Daoy (cell line): ENCODE results near the gene QARS1. TPM values are rescaled to one million over a fixed set of nuclear protein-coding genes. Genes with fewer than 3 reads are reported as not detected.

Source experiments
- DNase-seq: peaks from one replicate; pipeline ENCODE4 v3.0.0-alpha.2; 2015; ENCODE audit warnings: low read depth
- total RNA-seq: library from RNA; depleted of rRNA; stranded (reverse); fragments of >200 nt; shearing (Covaris generic); gene quantifications from 2 replicates; pipeline ENCODE4 v1.2.3, GENCODE V29; 2014

Gene QARS1
- total RNA-seq, 1 experiment from 2014 or later: 129 TPM

GRCh38 chr3:49120438-49121131, 16.0 kb upstream of the QARS1 start, which contains the start of gene USP19:
Gene USP19, minus strand, starts transcription at chr3:49120823. Its CDS starts 1,678 bp downstream, at chr3:49119145.
- peak; percentile 93 for DNase-seq

- no peak for DNase-seq
Measured at GRCh38 chr3:49120096-49120437, 15.5 kb upstream of the QARS1 start.

GRCh38 chr3:49119439-49119838, 14.9 kb upstream of the QARS1 start:
- no peak for DNase-seq

GRCh38 chr3:49119036-49119435, 14.5 kb upstream of the QARS1 start:
- DNase-seq: no peak

- no peak for DNase-seq
Measured at GRCh38 chr3:49112262-49112661, 7.7 kb upstream of the QARS1 start.

GRCh38 chr3:49111347-49111746, 6.8 kb upstream of the QARS1 start:
- no peak for DNase-seq

- no peak for DNase-seq
Measured at GRCh38 chr3:49110780-49111179, 6.2 kb upstream of the QARS1 start.

- DNase-seq: no peak
Measured at GRCh38 chr3:49108346-49108745, 3.8 kb upstream of the QARS1 start.

GRCh38 chr3:49104052-49104426, 518 bp downstream of the QARS1 start:
- DNase-seq: no peak

- no peak for DNase-seq
Measured at GRCh38 chr3:49100046-49100615, 4.4 kb downstream of the QARS1 start.

- no peak for DNase-seq
Measured at GRCh38 chr3:49098910-49099630, 5.5 kb downstream of the QARS1 start.

- DNase-seq: peak; percentile 39
Measured at GRCh38 chr3:49098429-49098828, 6.1 kb downstream of the QARS1 start.

GRCh38 chr3:49093853-49094767, 10.4 kb downstream of the QARS1 start, which contains the start of gene QRICH1:
Gene QRICH1, minus strand, starts transcription at chr3:49094071. Its CDS starts 17,054 bp downstream, at chr3:49077017.
- DNase-seq: peak; percentile 95

GRCh38 chr3:49092938-49093852, 11.4 kb downstream of the QARS1 start:
- DNase-seq: peak; percentile 75

GRCh38 chr3:49081429-49081828, 23.1 kb downstream of the QARS1 start:
- no peak for DNase-seq

GRCh38 chr3:49079270-49079669, 25.3 kb downstream of the QARS1 start:
- DNase-seq: no peak

GRCh38 chr3:49076646-49077045, 27.9 kb downstream of the QARS1 start:
- no peak for DNase-seq

- DNase-seq: no peak
Measured at GRCh38 chr3:49076116-49076515, 28.4 kb downstream of the QARS1 start.

GRCh38 chr3:49058011-49058410, 46.5 kb downstream of the QARS1 start:
- no peak for DNase-seq

GRCh38 chr3:49057268-49057667, 47.3 kb downstream of the QARS1 start:
- DNase-seq: no peak

- DNase-seq: no peak
Measured at GRCh38 chr3:49054344-49054862, 50.2 kb downstream of the QARS1 start.
